GM19452 (cell line): Measurements from ENCODE around the gene CRABP1.

Source experiments
- ATAC-seq: cut with Tn5 transposase; IDR thresholded peaks from one replicate; pipeline ENCODE4 v1.9.1; 2021; ENCODE audit not compliant: unreplicated experiment

CRABP1 gene

DNA sequence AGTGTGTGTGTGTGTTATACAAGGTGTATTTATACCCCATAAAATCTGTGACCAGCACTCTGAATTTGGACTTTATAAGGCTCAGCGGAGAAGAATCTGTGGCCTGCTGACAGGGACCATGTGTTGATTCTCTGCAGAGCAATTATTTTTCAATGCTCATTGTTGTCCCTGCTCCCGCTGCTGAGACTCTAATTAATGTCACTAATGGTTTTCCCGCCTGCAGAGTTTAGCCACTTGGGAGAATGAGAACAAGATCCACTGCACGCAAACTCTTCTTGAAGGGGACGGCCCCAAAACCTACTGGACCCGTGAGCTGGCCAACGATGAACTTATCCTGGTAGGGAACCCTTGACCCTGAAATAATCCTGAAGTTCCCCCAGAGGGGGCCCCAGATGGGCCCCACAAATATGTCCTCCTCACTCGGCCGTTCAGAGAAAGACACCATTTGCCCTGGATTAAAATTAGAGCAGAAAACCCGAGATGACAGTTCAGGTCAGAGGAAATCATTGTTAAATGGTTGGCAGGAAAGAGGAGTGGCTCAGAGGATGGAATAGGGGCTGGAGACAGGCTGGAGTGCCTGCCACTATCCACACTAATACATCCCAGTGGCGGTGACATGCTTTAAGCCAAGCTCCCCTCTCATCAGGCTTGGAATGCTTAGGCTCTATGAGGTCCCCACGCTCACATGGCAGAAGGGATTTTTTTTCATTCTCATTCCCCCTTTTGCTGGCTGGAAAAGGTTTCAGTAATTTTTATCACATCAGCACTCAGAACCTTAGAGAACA is 3.3 kb downstream of the CRABP1 start:
- no peak for ATAC-seq

DNA sequence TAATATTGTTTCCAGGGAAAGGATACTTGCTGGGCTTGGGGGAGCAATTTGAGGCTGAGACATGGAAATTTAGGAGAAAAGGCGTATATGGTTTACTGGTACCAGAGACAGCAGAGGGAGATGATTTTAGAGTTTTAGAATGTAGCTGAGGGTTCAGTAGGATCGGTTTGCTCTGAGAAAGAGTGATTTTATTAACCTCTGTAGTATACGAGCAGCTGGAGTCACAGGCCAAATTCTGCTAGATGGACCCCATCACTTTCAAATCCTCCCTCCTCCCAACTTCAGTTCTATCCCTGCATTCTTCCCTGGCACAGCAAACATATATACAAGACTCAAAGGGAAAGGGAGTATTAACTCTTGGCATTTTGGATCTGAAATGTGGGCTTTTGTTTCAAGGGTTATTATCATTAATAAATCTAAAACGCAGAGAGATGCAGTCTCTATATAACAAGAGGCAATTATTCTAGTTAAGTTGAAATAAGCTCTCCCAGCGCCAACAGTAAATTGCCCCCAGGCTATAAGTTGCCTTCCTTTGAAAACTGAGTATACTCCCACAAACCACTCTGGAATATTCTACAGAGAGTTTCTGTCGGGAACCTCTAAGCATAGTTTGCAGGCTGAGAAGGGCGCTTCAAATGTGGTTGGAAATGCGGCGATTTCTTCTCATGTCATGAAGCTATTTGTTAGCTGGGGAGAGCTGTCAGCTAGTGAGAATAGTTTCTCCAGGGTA is 5.4 kb downstream of the CRABP1 start:
- ATAC-seq, result no peak

- ATAC-seq, result no peak
These were observed 7.7 kb downstream of the CRABP1 start for GRCh38 chr15:78347586-78348543.

GRCh38 chr15:78350058-78350457 is 9.9 kb downstream of the CRABP1 start:
- no peak for ATAC-seq

GRCh38 chr15:78351539-78351938 is 11.4 kb downstream of the CRABP1 start:
- no peak for ATAC-seq

GRCh38 chr15:78353093-78353492 is 12.9 kb downstream of the CRABP1 start:
- ATAC-seq, result no peak

DNA sequence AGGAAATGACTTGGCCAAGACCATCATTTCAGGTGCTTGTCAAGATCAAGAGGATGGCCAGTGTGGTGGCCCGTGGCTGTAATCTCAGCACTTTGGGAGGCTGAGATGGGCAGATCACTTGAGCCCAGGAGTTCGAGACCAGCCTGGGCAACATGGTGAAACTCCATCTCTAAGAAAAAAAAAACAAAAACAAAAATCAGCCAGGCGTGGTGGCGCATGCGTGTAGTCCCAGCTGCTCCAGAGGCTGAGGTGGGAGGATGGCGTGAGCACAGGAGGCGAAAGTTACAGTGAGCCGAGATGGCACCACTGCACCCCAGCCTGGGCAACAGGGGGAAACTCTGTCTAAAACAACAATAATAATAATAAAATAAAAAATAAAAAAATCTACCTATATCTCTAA is 15.0 kb downstream of the CRABP1 start:
- no peak for ATAC-seq

DNA sequence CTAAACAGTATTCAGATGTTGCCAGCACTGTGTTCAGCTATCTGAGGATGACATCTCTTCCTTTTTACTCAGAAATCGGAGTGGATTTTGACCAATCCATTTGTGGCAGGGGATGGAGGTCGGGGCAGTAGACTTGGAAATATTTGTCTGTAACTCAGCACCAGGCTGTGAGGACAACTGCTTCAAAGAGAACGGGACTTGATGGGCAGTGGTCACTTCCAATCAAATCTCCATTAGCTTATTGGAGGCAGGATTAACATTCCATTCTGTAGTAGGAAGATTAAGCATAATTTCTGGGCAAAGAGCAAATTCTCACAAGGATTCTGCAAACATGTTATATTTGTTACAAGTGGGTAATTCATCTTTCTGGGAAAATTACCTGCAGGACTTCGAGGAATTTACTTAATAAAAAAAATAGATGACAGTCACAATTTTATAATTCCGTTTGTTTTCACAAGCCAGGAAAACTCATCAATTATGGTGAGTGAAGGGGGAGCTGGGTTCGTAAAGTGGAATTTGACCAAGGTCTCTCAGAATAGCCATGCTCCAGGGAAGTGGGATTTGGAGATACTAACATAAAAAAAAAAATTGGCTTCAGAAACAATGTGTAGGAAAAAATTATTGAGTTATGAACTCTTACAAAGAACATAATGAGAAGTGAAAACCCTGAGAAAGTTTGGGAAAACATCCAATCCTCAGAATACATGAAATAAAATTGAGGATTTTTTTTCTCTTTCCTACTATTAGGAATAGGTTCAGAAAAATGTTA is 18.1 kb downstream of the CRABP1 start:
- no peak for ATAC-seq

DNA sequence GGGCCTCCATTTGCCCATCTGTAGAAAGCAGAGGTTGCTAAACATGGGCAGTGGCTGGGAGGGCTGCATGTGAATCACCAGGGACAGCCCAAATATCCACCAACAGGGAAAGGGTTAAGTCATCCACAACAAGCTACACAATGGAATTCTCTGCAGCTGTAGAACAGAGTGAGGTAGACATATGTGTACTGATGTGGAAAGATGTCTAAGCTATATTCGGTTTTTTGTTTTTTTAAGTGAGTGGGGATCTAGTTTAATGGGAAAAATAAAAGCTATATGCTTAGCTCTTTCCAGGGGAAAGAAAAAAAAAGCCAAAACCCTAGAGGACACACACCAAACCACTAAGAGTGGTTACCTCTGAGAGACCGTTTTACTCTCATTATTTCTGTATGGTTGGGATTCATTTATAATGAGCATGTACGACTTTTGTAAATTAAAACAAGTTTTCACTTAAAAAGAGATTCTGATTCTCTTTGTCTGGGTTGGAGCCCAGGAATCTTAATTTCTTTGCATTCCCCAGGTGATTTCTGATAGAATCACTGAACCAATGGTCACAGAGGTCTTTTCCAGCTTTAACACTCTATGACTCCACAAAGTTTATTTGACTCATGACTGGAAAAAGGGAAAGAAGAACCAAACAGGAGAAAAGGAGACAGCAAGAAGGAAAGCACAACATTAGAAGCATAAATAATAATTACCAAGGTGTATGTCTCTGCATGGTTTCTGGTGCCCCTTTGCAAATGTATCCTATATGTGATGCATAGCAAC is 19.1 kb downstream of the CRABP1 start:
- ATAC-seq, result no peak

DNA sequence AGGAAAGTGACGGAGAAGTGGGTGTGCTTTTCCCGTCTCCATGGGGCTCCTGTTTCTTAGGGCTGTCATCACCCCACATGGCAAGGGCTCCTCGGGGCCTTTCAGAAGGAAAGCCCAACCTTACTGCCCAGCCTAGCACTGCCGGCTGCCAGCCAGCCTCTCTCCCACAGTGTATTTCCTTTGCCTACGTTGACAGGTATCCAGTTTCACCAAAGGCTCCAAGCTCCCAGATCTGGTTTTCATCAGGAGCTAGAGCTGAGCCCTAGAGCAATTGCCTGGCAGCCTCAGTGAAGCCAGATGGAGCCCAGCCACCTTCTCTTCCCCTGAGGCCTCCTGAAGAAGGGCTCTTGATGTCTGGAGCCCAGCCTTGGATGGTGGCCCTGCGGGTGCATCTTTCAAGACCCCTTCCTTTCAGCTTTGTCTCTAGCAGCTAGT is 20.2 kb downstream of the CRABP1 start:
- ATAC-seq, result no peak

- no peak for ATAC-seq
These were observed 21.0 kb downstream of the CRABP1 start for GRCh38 chr15:78360958-78361718.

DNA sequence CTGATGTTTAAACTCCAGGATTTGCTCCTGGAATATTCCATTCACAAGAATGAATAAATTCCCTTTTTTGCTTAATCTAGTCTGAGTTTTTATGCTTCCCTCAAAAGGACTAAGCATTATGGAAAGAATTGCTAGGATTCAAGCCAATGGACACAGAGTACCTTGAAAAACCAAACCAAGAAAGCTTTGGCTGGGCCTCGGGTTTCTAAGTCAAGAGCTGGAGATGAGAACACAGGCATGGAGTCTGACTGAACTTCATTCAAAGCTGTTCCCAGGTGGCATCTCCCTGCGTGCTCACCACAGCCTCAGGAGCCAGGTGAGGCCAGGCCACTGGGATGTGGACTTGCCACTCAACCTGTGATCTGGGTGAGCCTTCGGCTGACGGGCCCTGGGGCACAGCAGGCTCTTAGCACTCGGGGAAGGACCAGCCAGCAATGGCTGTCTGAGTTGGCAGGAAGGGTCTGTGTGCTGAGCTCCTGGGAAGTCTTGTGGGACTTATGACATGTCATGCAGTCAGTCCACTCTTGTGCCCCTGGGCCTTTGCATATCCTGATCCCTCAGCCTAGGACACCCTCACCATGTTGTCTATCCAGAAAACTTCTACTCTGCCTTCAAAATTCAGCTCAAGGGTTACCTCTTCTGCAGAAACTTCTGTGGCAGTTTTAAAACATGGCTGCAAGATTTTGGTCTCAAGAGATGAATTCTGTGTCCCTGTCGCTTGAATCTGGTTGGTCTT is 21.8 kb downstream of the CRABP1 start:
- ATAC-seq, result no peak

- ATAC-seq, result no peak
These were observed 22.7 kb downstream of the CRABP1 start for GRCh38 chr15:78362716-78363380.

- no peak for ATAC-seq
These were observed 23.2 kb downstream of the CRABP1 start for GRCh38 chr15:78363381-78363734.

DNA sequence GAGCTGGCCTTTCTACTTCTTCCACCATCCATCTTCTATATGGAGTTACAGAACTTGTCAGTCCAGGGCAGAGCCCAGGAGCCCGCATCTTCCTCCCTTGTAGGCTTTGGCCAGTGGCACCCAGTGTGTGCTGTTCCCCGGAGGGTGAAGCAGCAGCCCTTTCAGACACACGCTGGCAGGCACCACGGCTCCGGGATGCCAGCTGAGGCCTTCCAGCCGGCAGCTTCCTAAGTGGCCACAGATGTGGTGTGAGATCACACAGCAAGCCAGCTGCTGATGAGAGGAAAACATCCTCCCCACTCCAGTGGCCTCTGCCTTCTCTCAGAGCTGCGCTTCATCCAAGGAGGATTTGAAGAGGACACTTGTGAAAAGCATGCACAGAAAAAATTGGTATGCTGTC is 24.1 kb downstream of the CRABP1 start:
- ATAC-seq, result no peak

GRCh38 chr15:78365917-78366316 is 25.8 kb downstream of the CRABP1 start:
- no peak for ATAC-seq

DNA sequence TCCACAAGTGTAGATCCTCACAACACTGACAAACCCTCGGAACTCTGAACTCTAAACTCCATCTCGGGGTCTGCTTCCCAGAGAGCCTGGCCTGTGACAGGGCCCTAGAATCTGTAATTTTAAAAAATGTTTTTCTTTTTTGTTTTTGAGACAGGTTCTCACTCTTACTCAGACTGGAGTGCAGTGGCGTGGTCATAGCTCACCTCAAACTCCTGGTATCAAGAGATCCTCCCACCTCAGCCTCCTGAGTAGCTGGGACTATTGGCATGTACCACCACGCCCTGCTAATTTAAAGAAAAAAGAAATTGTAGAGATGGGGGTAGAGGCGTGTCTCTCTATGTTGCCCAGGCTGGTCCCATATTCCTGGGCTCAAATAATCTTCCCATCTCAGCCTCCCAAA is 26.2 kb downstream of the CRABP1 start:
- ATAC-seq, result no peak

DNA sequence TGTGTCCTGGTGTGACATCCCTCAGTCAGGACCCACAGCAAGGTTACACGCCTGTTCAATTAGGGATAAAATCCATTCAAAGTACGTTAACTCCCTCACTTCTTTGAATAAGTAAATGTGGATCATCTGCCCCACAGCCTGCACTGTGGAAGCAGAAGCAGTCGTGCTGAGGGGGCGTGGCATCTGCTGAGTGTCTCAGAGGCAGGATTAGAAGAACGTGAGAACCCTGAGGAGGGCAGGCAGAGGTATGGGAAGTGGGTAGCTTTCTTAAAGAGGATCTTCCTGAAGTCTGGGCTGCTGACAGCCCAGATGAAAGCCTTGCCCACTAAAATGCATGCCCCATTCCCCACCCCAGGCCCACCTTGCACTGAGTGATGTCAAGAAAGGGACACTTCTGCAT is 28.5 kb downstream of the CRABP1 start:
- no peak for ATAC-seq
